NCI-H1417 (cell line): ENCODE data around the gene SYT8.

Source experiments
- DNase-seq, 3 experiments: peaks; one replicate each; lab custom pipeline; 2025; lab: John Stamatoyannopoulos, UW

SYT8 gene

GRCh38 chr11:1832211-1832919 is 2.4 kb upstream of the SYT8 start:
- peak; percentile 8 to 61 (median 42) for DNase-seq

GRCh38 chr11:1832920-1833295 is 1.9 kb upstream of the SYT8 start:
- DNase-seq = no peak

DNA sequence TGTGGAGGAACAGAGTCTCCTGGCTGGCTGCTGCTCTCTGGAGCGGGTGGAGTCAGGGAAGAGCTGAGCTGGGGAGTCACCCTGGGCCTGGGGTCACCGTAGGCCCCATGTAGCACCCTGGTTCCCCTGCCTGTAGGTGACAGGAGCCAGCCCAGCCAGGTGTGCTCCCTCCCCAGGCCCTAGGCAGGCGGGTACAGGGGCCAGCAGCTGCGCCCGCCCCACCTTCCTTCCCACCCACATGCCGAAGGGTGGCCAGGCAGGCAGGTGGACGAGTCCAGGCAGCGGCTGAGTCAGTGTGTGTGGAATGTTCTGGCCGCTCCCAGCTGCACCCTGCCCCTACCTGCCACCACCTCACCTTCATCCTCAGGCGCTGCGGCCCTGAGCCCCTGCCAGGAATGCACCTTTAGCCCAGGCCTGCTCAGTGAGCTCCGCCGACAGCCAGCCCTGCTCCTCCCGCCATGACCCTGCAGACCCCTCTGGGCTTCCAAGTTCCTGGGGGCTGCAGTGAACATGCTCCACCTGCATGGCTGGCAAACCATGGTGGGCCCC is 654 bp upstream of the SYT8 start:
- peak in 2 of 3 experiments; percentile 27 to 41 for DNase-seq

DNA sequence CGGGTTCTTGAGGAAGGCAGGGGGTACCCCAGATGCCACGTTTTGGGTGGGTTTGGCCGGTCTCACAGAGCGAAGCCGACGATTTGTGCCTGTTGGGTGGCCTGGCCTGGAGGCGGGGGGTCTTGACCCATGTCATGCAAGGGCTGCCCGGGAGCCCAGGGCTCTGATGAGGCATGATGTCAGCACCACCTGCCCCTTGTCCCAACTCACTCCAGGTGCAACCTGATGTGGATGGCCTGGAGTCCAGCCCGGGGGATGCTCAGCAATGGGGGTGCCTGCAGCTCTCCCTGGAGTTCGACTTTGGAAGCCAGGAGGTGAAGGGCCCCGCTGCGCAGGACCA is 851 bp downstream of the SYT8 start:
- no peak for DNase-seq

- DNase-seq = no peak
These were observed 1.5 kb downstream of the SYT8 start for GRCh38 chr11:1836011-1836945.

DNA sequence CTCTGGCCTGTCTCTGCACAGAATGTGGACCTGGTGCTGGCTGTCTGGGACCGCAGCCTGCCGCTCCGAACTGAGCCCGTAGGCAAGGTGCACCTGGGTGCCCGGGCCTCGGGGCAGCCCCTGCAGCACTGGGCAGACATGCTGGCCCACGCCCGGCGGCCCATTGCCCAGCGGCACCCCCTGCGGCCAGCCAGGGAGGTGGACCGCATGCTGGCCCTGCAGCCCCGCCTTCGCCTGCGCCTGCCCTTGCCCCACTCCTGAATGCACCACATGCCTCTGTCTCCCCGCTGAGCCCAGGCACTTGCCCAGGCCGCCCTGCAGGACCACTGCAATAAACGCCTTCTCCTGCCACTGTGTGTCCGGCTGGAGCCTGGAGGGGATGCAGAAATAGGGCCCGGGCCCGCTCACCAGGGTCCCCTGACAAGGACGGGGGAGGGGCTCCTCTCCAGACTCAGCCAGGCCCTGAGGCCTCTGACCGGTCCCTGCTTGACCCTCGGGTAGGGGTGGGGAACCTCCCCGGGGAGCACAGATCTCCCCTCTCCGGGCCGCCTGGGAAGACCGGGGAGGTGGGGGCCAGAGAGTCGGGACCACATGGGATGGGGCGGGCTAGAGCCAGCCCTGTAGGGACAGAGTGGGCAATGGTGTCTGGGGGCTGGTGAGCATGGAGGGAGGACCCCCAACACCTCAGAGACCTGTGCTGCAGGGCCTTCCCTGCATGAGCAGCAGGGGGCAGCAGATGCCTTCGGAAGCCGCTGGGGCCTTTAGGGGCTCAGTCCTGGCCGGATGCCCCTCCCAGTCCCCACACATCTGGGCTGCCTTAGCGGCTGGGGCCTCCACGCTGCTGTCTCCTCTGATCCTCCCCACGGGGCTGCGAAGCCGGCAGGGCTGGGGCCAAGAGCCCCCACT is 2.6 kb downstream of the SYT8 start:
- DNase-seq = peak in 2 of 3 experiments; percentile 28 to 56

- DNase-seq = no peak
These were observed 3.3 kb downstream of the SYT8 start for GRCh38 chr11:1838077-1838425.

DNA sequence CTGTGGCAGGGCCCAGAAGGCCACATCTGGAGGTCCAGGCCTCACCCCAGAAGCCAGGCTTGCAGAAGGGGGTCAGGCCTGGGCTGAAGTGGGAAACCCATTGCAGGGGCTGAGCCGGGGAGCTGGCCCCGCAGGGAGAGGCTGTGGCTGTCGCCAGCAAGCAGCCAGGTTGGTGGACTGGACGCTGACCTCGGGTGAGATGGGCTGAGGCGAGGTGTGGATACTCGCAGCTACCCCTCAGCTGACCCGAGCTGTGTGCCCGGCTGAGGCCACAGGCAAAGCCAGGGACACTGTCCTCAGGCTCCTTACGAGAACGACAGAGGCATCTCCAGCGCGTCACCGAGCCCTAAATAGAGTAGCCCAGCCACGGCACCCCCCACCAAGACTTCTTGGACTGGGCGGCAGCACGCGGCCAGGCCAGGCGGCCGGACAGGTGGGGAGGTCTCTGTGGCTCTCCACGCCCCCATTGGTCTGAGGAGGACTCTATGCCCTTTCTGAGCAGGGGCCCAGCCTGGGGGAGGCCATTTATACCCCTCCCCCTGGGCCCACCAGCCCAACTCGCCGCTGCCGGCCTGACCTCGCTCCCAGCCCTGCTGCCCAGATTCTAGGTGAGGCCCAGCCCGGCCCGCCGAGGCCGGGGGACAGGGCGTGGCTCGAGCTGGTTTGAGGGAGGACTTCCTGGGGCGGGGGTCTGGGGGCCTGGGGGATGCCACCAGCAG is 3.8 kb downstream of the SYT8 start, which contains the start of gene TNNI2:
Gene TNNI2, plus strand, starts transcription at position 556 of the 719 bp plus-strand sequence. CDS start 716 bp downstream, outside the sequence.
- DNase-seq = no peak

DNA sequence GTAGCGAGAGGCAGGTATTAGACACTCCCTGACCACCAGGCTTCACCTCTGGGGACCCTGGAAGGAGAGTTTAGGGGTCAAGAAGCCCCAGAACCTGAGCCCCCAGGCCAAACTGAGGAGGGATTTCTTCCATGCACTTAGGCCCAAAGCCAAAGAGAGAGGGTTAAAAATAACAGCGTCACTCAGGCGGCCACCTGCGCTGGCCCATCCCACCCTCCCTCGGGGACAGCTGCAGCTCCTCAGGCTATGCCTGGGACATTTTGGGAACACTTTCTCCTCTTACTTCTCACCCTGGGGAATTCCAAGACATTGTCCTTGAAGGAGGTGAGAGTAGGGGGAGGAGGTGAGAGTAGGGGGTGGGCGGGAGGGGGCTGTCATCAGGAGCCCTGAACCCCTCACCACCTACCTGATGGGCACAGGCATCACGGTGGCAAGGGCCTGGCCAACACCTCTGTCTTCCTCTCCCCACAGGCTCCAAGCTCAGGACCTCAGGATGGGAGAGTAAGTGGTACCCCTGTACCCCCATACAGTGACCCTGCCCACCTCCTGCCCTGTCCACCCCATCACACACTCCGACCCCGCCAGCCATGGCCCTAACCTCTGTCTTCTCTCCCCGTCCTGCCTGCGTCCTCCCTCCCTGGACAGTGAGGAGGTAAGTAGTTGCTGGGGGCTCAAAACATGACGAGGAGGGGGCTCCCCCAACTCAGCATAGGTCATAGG is 4.6 kb downstream of the SYT8 start:
- DNase-seq = no peak

GRCh38 chr11:1839924-1840779 is 5.4 kb downstream of the SYT8 start:
- DNase-seq = no peak

DNA sequence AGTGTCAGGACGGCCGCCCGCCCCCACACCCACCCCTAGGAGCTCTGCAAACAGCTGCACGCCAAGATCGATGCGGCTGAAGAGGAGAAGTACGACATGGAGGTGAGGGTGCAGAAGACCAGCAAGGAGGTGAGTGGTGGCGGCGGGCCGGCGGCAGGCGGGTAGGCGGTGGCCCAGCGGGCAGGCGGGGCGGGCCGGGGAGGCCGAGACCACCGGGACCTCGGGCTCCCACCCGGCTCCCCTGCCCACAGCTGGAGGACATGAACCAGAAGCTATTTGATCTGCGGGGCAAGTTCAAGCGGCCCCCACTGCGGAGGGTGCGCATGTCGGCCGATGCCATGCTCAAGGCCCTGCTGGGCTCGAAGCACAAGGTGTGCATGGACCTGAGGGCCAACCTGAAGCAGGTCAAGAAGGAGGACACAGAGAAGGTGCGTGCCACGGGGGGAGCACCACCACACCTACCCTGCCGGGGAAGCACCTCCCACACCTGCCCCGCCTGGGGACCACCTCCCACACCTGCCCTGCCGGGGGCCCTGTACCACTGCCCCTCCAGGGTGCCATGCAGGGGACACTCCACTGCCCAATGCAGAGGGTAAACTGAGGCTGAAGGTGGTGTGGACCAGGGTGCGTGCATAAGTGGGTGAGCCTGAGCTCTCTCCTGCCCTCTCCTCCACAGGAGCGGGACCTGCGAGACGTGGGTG is 6.1 kb downstream of the SYT8 start:
- no peak for DNase-seq

GRCh38 chr11:1841511-1842148 is 6.8 kb downstream of the SYT8 start:
- DNase-seq = no peak

DNA sequence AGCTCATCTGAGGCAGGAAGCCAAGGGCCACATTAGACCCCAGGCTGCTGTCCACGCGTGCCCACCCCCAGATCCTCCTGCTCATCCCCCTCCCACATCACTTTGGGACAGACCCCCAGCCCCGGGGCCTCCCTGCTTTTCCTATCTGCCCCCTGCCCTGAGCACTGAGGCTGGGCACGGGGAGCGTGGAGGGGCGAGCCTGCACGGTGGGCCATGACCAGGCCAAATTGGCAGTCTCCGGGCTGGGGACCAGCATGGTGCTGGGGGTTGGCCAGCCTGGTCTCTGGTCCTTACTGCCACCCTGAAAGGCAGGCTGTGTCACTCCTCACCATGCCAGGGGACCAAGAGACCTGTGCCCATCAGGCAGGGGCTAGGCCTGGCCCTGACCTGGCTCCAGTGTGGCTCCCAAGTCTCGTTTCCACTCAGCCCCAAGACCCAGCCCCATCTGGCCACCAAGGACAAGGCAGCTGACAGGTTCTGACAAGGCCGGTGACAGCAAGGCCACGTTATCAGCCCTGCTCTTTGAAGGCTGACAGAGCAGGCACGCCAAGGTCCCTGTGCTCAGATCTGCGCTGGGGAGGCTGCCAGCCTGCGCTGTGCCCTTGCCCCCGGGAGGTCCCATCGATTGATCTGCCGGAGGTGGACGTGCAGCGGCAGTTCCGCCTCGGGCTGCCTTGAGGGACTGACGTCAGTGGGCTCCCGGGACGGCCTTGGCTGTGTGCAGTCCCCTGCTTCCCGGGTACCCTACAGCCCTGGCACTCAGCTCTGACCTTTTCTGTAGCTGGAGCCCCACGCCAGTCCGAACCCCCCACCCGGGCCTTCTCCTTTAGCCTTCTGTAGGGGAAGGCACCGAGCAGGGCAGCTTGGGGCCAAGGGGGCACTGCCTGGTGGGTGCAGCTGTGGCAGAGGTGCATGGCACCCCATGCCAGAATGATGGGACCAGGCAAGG is 7.6 kb downstream of the SYT8 start:
- no peak for DNase-seq

DNA sequence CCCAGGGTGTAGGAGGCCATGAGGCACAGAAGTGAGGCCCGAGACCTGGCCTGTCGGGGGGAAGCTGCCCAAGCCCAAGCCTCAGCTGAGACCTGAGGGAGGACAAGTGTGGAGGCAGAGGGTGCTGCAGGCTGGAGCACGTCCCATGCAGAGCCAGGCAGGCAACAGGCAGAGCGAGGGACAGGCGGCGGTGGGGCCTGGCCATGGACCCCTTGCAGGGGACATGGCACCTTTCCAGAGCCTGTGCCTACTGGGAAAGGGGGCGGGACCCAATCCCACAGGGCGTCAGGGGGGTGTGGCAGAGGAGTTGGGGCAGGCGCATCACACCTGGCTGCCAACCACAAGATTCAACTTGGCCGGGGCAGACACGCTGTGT is 8.3 kb downstream of the SYT8 start:
- DNase-seq = no peak

DNA sequence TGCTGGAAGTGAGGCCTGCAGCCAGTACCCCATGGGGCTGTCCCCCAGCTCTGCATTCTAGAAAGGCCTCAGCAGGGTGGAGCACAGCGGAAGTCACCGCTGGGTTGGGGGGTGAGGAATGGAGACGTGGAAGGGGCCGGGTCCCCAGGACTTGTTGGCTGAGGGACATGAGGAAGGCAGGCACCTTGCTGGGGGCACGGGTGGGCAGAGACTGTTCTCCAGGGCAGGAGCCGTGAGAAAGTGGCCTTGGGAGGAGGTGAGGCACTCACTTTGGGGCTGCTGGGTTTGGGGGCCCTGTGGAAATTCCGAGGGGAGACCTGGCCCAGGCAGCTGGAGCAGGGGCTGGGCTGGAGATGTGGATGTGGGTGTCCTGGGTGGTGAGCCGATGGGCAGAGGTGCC is 9.0 kb downstream of the SYT8 start:
- DNase-seq = no peak

- no peak for DNase-seq
These were observed 9.7 kb downstream of the SYT8 start for GRCh38 chr11:1844221-1845094.

DNA sequence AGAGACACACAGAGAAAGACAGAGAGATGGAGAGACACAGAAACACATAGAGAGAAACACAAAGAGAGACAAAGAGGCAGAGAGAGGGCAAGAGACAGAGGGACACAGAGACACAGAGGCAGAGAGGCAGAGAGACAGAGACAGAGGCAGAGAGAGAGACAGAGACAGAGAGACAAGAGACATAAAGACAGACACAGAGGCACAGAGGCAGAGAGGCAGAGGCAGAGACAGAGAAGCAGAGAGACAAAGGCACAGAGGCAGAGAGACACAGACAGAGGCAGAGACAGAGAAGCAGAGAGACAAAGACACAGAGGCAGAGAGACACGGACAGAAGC is 10.3 kb downstream of the SYT8 start:
- no peak for DNase-seq
